HG03469 (cell line): Measurements from ENCODE around the gene ENO3.

Source experiments
- ATAC-seq: cut with Tn5 transposase; IDR thresholded peaks from one replicate; pipeline ENCODE4 v1.9.1; 2021; ENCODE audit warnings: mild to moderate bottlenecking, moderate library complexity, moderate number of reproducible peaks; ENCODE audit not compliant: unreplicated experiment

Gene ENO3

DNA sequence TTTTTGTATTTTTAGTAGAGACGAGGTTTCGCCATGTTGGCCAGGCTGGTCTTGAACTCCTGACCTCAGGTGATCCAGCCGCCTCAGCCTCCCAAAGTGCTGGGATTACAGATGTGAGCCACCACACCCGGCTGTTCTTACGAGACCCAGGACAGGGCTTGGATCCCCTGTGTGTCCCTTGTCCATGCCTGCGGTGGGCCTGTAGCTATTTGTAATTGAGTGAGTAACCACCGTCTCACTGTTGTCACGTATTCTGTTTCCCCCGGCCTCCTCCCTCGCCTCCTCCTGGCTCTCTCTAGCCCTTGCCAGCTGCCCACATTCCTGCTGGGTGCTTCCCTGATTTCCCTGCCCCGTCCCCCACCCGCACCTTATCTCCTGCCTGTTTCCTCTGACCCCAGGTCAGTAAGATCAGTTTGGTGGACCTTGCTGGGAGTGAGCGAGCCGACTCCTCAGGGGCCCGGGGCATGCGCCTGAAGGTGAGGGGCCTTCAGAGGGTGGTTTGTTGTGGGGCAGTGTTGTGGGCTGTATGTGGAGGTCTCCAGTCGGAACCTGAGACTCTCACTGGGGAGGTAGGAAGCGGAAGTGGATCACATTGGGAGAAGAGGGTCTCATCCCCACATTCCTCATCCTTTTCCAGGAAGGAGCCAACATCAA, 52.4 kb downstream of the ENO3 start:
- ATAC-seq, result no peak
